SU-DHL-6 (cell line): ENCODE data around the gene RRAGA.
A peak's percentile ranks its signal among the peaks of the same experiment; 100 is the strongest.

ENCODE experiments used
- EZH2phosphoT487 ChIP-seq: fragments of 200-600 bp; sonication (generic), shearing (Covaris generic); conservative IDR thresholded peaks from 2 replicates; pipeline ENCODE4 v1.6.1; 2018; ENCODE audit warnings: mild to moderate bottlenecking, antibody characterized with exemption, low read length, moderate library complexity, mixed read lengths
- TF ChIP-seq, protein P1 (sequence below): fragments of 200-600 bp; sonication (generic); IDR thresholded peaks from one replicate; pipeline ENCODE4 v1.5.1; 2017; ENCODE audit warnings: antibody characterized with exemption, mild to moderate bottlenecking, low read length, moderate library complexity; ENCODE audit not compliant: insufficient read depth, poor library complexity, severe bottlenecking

- TF ChIP-seq, protein P1, sequence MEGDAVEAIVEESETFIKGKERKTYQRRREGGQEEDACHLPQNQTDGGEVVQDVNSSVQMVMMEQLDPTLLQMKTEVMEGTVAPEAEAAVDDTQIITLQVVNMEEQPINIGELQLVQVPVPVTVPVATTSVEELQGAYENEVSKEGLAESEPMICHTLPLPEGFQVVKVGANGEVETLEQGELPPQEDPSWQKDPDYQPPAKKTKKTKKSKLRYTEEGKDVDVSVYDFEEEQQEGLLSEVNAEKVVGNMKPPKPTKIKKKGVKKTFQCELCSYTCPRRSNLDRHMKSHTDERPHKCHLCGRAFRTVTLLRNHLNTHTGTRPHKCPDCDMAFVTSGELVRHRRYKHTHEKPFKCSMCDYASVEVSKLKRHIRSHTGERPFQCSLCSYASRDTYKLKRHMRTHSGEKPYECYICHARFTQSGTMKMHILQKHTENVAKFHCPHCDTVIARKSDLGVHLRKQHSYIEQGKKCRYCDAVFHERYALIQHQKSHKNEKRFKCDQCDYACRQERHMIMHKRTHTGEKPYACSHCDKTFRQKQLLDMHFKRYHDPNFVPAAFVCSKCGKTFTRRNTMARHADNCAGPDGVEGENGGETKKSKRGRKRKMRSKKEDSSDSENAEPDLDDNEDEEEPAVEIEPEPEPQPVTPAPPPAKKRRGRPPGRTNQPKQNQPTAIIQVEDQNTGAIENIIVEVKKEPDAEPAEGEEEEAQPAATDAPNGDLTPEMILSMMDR, result peak; percentile 75
- no peak for TF ChIP-seq EZH2phosphoT487
Observed at GRCh38 chr9:19028835-19029451, 20.3 kb upstream of the RRAGA start.
